Measurements from ENCODE around the gene CINP.

DNA sequence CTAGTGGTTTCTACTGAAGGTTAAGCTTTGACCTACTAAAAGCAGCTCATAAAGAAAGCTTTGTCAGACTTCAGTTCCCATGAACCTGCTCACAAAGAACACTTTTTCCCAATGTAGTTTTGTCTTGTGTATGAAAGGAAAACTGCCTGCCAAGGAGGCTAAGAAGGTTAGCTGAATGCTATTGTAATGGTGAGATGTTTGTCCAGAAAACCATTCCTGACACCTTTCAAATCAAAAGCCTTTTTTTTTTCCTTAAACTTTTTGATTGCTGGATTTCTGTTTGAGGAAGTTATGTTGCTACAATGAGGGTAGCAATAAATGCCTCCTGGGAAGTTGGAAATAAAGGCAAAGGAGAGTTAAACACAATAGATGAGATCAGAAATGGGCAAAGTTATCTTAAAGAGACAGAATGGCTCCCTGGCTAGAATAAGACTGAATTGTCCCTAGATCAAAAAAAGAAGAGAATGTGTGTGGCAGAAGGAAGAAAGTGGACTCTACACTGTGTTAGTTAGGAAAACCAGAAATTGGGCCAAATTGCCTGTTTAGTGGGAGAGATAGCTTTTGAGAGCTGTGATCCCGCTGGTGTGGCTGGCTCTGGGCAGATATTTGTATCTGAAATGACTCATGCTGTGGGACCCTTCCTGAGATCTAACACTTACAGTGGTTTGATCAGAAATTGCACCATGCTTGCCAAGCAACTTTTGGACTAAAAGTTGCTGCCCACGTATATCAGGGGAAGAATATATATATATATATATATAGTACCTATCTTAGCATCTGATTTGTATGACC lies 27.6 kb upstream of the CINP start:
- TF ChIP-seq, protein P1, sequence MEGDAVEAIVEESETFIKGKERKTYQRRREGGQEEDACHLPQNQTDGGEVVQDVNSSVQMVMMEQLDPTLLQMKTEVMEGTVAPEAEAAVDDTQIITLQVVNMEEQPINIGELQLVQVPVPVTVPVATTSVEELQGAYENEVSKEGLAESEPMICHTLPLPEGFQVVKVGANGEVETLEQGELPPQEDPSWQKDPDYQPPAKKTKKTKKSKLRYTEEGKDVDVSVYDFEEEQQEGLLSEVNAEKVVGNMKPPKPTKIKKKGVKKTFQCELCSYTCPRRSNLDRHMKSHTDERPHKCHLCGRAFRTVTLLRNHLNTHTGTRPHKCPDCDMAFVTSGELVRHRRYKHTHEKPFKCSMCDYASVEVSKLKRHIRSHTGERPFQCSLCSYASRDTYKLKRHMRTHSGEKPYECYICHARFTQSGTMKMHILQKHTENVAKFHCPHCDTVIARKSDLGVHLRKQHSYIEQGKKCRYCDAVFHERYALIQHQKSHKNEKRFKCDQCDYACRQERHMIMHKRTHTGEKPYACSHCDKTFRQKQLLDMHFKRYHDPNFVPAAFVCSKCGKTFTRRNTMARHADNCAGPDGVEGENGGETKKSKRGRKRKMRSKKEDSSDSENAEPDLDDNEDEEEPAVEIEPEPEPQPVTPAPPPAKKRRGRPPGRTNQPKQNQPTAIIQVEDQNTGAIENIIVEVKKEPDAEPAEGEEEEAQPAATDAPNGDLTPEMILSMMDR (conservative IDR thresholded peaks at IDR 0.05; ENCODE audit: low read length): no peak
- TF ChIP-seq EZH2phosphoT487 (IDR thresholded peaks at IDR 0.05; ENCODE audit: borderline replicate concordance): no peak

Data from Loucy (cell line).